KMS-11 (cell line): ENCODE measurements around the gene ITGB1BP1.

ENCODE experiments used
- H2AFZ ChIP-seq: fragments of 200-600 bp; sonication (generic); 2 replicates; pipeline ENCODE4 v1.6.1; 2016; ENCODE audit warnings: antibody characterized with exemption, mixed run types, low read depth
- H3K27ac ChIP-seq: fragments of 200-600 bp; sonication (generic); 2 replicates; pipeline ENCODE4 v1.6.1; 2016; ENCODE audit warnings: mild to moderate bottlenecking, mixed run types
- H3K27me3 ChIP-seq: fragments of 200-600 bp; sonication (generic); 2 replicates; pipeline ENCODE4 v1.6.1; 2017; ENCODE audit warnings: mild to moderate bottlenecking, low read depth, mixed run types, moderate library complexity; ENCODE audit not compliant: insufficient read depth
- H3K36me3 ChIP-seq: fragments of 200-600 bp; sonication (generic); 2 replicates; pipeline ENCODE4 v1.6.1; 2017; ENCODE audit warnings: mild to moderate bottlenecking, mixed run types; ENCODE audit not compliant: insufficient read depth
- H3K4me1 ChIP-seq: fragments of 200-600 bp; sonication (generic); 2 replicates; pipeline ENCODE4 v1.6.1; 2016; ENCODE audit warnings: mild to moderate bottlenecking, low read depth, mixed run types; ENCODE audit not compliant: poor library complexity, severe bottlenecking
- H3K4me2 ChIP-seq: fragments of 200-600 bp; sonication (generic); 2 replicates; pipeline ENCODE4 v1.7.0; 2016; ENCODE audit warnings: mild to moderate bottlenecking, mixed run types
- H3K4me3 ChIP-seq: fragments of 200-600 bp; sonication (generic); IDR thresholded peaks from 2 replicates; pipeline ENCODE4 v1.6.1; 2017; ENCODE audit warnings: low read depth, low read length, mixed read lengths; ENCODE audit not compliant: insufficient read depth
- H3K79me2 ChIP-seq: fragments of 200-600 bp; sonication (generic); 2 replicates; pipeline ENCODE4 v1.6.1; 2016; ENCODE audit warnings: low read depth, mixed run types; ENCODE audit not compliant: insufficient read depth
- H3K9ac ChIP-seq: fragments of 200-600 bp; sonication (generic); 2 replicates; pipeline ENCODE4 v1.6.1; 2016; ENCODE audit warnings: mild to moderate bottlenecking, mixed run types
- H4K20me1 ChIP-seq: fragments of 200-600 bp; sonication (generic); 2 replicates; pipeline ENCODE4 v1.6.1; 2016; ENCODE audit warnings: mild to moderate bottlenecking, mixed run types; ENCODE audit not compliant: insufficient read depth
- CTCF ChIP-seq: fragments of 200-600 bp; sonication (generic); conservative IDR thresholded peaks from 2 replicates; pipeline ENCODE4 v1.6.1; 2017; ENCODE audit warnings: low read depth, mild to moderate bottlenecking, antibody characterized with exemption, low read length, moderate library complexity, mixed read lengths

Gene ITGB1BP1

DNA sequence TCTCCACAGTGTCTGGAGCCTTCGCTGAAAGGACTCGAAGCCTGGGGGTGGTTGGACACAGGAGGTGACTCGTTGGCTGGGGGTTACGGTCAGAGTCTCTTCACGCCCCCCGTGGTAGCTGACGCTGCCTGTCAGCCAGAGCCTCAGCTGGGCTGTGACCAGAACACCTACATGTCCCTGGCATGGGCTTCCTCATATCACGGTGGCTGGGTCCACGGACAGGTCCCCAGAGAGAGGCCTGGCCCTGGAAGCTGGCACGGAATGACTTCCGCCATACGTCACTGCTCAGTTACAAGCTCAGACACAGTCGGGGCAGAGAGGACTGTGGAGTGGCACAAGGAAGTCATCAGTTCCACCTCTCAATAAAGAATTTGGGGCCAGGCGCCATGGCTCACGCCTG is 28.5 kb downstream of the ITGB1BP1 start:
- Histone ChIP-seq H3K79me2 (no peaks in the 10 kb centered on the region), H3K4me1 (no peaks in the 10 kb centered on the region), H2AFZ (no peak overlapping the region), H3K27ac (no peak overlapping the region), H3K4me3 (no peak overlapping the region), H4K20me1 (no peaks in the 10 kb centered on the region), H3K36me3 (no peaks in the 10 kb centered on the region), H3K9ac (no peak overlapping the region), H3K27me3 (no peaks in the 10 kb centered on the region), H3K4me2 (no peak overlapping the region)
- no peak for TF ChIP-seq CTCF

DNA sequence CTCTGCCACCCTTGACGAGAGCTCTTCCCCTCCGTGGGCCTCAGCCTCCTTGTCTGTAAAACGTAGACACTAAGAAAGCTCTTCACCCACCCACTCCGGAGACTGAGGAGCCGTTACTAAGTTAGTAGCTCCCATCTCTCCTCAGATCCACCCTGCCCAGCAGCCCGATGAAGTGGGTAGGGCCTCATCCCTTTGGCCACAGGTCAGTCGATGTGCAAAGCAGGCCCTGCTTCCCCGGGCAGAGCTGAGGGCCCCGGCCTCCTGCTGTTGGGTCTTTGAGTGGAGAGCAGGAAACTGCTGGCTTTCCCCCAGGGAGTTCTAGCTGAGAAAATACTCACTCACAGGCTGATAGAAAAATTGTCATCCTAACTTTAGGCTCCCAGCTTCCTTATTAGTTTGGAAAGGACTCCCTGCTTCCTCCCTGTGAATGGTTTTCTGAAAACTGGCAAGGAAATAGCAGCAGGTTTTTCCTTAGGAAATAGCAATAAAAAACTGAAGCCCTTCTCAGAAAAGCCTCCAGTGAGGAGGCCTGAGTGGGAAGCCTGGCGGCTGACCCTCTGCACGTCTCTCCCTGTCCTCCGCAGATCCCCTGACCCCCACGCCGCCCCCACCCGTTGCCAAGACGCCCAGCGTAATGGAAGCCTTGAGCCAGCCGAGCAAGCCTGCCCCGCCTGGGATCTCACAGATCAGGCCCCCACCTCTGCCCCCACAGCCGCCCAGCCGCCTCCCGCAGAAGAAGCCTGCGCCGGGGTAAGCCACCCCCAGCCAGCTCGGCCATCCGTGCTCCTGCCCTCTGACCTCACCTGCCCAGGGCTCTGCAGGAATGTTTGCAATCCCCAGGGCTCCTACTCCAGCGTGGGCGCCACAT is 30.2 kb downstream of the ITGB1BP1 start:
- no peaks in the 10 kb centered on the region for H4K20me1 ChIP-seq
- H3K4me2 ChIP-seq = no peak overlapping the region
- no peaks in the 10 kb centered on the region for H3K27me3 ChIP-seq
- H3K4me1 ChIP-seq = no peaks in the 10 kb centered on the region
- H3K79me2 ChIP-seq = no peaks in the 10 kb centered on the region
- no peak overlapping the region for H3K4me3 ChIP-seq
- TF ChIP-seq CTCF = no peak
- H3K36me3 ChIP-seq = no peaks in the 10 kb centered on the region
- no peak overlapping the region for H3K27ac ChIP-seq
- no peak overlapping the region for H3K9ac ChIP-seq
- no peak overlapping the region for H2AFZ ChIP-seq

DNA sequence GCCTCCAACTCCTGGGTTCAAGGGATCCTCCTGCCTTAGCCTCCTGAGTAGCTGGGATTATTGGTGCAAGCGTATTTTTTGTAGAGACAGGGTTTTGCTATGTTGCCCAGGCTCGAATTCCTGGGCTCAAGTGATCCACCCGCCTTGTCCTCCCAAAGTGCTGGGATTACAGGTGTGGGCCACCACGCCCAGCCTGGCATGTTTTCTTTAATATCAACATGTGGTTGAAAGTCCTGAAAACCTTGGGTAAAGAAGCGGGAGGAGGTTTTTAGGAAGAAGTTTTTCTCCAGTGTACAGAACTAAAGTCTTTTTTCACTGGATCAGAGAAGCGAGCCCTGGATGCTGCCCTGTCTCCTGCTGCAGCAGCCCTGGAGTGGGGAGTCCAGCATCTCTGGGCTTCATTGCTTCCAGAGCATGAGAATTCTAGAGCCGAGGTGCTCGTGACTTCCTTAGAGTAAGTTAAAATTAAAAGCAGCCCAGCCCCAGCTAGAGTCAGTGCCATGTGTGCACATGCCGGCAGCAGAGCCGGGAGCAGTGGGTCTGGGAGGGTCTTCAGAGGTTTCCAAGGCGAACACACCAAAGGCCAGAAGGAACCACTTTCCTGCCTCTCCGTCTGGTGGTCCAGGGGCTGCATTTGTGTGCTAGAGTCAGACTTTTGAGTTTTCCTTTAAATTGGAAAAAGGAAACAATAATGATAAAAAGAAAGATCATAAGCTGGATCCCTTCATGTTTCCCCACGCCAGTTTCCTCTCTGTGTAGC is 31.2 kb downstream of the ITGB1BP1 start:
- Histone ChIP-seq H3K36me3 (no peaks in the 10 kb centered on the region), H3K4me2 (no peak overlapping the region), H3K4me1 (no peaks in the 10 kb centered on the region), H4K20me1 (no peaks in the 10 kb centered on the region), H3K79me2 (no peaks in the 10 kb centered on the region), H2AFZ (no peak overlapping the region), H3K9ac (no peak overlapping the region), H3K4me3 (no peak overlapping the region), H3K27me3 (no peaks in the 10 kb centered on the region), H3K27ac (no peak overlapping the region)
- TF ChIP-seq CTCF = no peak

DNA sequence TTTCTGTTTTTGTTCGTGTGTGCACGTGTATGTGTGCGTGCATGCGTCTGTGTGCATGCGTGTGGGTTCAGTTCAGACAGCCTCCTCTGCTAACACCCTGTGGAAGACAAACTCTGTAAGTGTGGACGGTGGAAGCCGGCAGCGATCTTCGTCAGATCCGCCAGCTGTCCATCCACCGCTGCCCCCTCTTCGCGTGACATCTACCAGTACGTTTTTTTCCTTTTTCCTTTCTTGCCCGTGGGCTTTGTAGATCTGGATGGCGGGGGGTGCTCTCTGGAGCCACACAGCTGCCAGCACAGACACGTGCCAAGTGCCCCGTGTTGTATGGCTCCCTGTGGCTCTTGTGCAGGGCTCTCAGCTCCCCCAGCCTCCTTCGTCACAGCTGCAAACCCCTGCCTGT is 32.3 kb downstream of the ITGB1BP1 start:
- H3K4me1 ChIP-seq = no peaks in the 10 kb centered on the region
- H3K79me2 ChIP-seq = no peaks in the 10 kb centered on the region
- no peak overlapping the region for H3K4me3 ChIP-seq
- H3K36me3 ChIP-seq = no peaks in the 10 kb centered on the region
- TF ChIP-seq CTCF = no peak
- H3K9ac ChIP-seq = no peak overlapping the region
- H4K20me1 ChIP-seq = no peaks in the 10 kb centered on the region
- H3K4me2 ChIP-seq = no peak overlapping the region
- no peak overlapping the region for H2AFZ ChIP-seq
- no peaks in the 10 kb centered on the region for H3K27me3 ChIP-seq
- H3K27ac ChIP-seq = no peak overlapping the region
